Smooth muscle cell (in vitro differentiated cells): Measurements from ENCODE around the gene SMIM11. TPM values are rescaled to one million over a fixed set of nuclear protein-coding genes. Genes with fewer than 3 reads are reported as not detected.

Experiments
- DNase-seq: peaks from one replicate; lab custom pipeline; 2025; ENCODE audit not compliant: unreplicated experiment; lab: John Stamatoyannopoulos, UW
- H2AFZ ChIP-seq: fragments of 200-600 bp; sonication (generic); 2 replicates; pipeline ENCODE4 v1.6.0; 2016; ENCODE audit warnings: antibody characterized with exemption, low read depth, mild to moderate bottlenecking
- H3F3A ChIP-seq: fragments of 200-600 bp; sonication (generic); 2 replicates; pipeline ENCODE4 v1.6.0; 2017; ENCODE audit warnings: antibody characterized with exemption, low read depth
- H3K27ac ChIP-seq: fragments of 200-600 bp; sonication (generic); 2 replicates; pipeline ENCODE4 v1.5.1; 2016; ENCODE audit warnings: low read depth, mild to moderate bottlenecking
- H3K27me3 ChIP-seq: fragments of 200-600 bp; sonication (generic); 2 replicates; pipeline ENCODE4 v1.6.1; 2016; ENCODE audit warnings: low read depth, mild to moderate bottlenecking
- H3K36me3 ChIP-seq: fragments of 200-600 bp; sonication (generic); 2 replicates; pipeline ENCODE4 v1.5.1; 2016; ENCODE audit warnings: low read depth
- H3K4me1 ChIP-seq: fragments of 200-600 bp; sonication (generic); 2 replicates; pipeline ENCODE4 v1.5.1; 2016; ENCODE audit warnings: low read depth
- H3K4me2 ChIP-seq: fragments of 200-600 bp; sonication (generic); 2 replicates; pipeline ENCODE4 v1.6.0; 2016; ENCODE audit warnings: mild to moderate bottlenecking
- H3K4me3 ChIP-seq: fragments of 200-600 bp; sonication (generic); 2 replicates; pipeline ENCODE4 v1.5.1; 2016; ENCODE audit warnings: mild to moderate bottlenecking
- H3K79me2 ChIP-seq: fragments of 200-600 bp; sonication (generic); 2 replicates; pipeline ENCODE4 v1.6.0; 2016; ENCODE audit warnings: low read depth, mild to moderate bottlenecking
- H3K9ac ChIP-seq: fragments of 200-600 bp; sonication (generic); 2 replicates; pipeline ENCODE4 v1.6.0; 2016; ENCODE audit warnings: low read depth
- H3K9me3 ChIP-seq: fragments of 200-600 bp; sonication (generic); replicated peaks from 2 replicates; pipeline ENCODE4 v1.5.1; 2016; ENCODE audit warnings: low read depth
- H4K20me1 ChIP-seq: fragments of 200-600 bp; sonication (generic); 2 replicates; pipeline ENCODE4 v1.6.0; 2016; ENCODE audit warnings: low read depth
- CTCF ChIP-seq: fragments of 200-600 bp; sonication (generic); IDR thresholded peaks from 2 replicates; pipeline ENCODE4 v1.5.1; 2017; ENCODE audit warnings: borderline replicate concordance, mild to moderate bottlenecking, antibody characterized with exemption; ENCODE audit not compliant: insufficient read depth, poor library complexity, severe bottlenecking
- WGBS: methylation state at CpG from one replicate; pipeline ENCODE4 v1.1.7; 2016; ENCODE audit warnings: low lambda C conversion rate; 5-methylcytosine and 5-hydroxymethylcytosine counted together
- polyA plus RNA-seq: library from polyadenylated mRNA; unstranded; fragments of >200 nt; fragmentation: Nextera tagmentation; extraction: Ambion mirVana; gene quantifications from 2 replicates; pipeline ENCODE4 v1.2.1, GENCODE V29; 2016
- total RNA-seq: library from RNA; depleted of rRNA; stranded (reverse); fragments of >200 nt; gene quantifications from 2 replicates; pipeline ENCODE4 v1.2.3, GENCODE V29; 2014

SMIM11 gene
- total and polyA plus RNA-seq, 2 experiments from 2014 or later: 0.57 to 3.8 TPM

- no peak overlapping the region for H3K9ac ChIP-seq
- DNase-seq: no peak
- 75% methylated on average over 15 of the region's 15 CpGs for WGBS
- no peaks in the 10 kb centered on the region for H4K20me1 ChIP-seq
- no peak for TF ChIP-seq CTCF
- H3F3A ChIP-seq: no peaks in the 10 kb centered on the region
- H3K27me3 ChIP-seq: no peaks in the 10 kb centered on the region
- H3K36me3 ChIP-seq: no peaks in the 10 kb centered on the region
- peak overlapping the region; percentile 58 for H3K4me2 ChIP-seq
- no peaks in the 10 kb centered on the region for H3K4me1 ChIP-seq
- H2AFZ ChIP-seq: no peak overlapping the region
- H3K79me2 ChIP-seq: no peaks in the 10 kb centered on the region
- H3K9me3 ChIP-seq: no peaks in the 10 kb centered on the region
- no peak overlapping the region for H3K27ac ChIP-seq
- no peak overlapping the region for H3K4me3 ChIP-seq
Observed at GRCh38 chr21:34345091-34345871, 30.0 kb upstream of the SMIM11 start.

- Histone ChIP-seq H3K36me3 (no peaks in the 10 kb centered on the region), H3K4me3 (no peak overlapping the region), H3K27ac (peak overlapping the region; percentile 19), H3K4me1 (no peaks in the 10 kb centered on the region), H3K79me2 (no peaks in the 10 kb centered on the region), H3K27me3 (no peaks in the 10 kb centered on the region), H3K4me2 (peak overlapping the region; percentile 58), H3F3A (no peaks in the 10 kb centered on the region), H3K9ac (no peak overlapping the region), H3K9me3 (no peaks in the 10 kb centered on the region), H4K20me1 (no peaks in the 10 kb centered on the region), H2AFZ (no peak overlapping the region)
- no peak for DNase-seq
- 64% methylated on average over 10 of the region's 10 CpGs for WGBS
- no peak for TF ChIP-seq CTCF
Observed at GRCh38 chr21:34345892-34346291, 29.4 kb upstream of the SMIM11 start.

GRCh38 chr21:34348890-34349519 is 26.3 kb upstream of the SMIM11 start:
- H3K4me3 ChIP-seq: no peak overlapping the region
- no peaks in the 10 kb centered on the region for H3F3A ChIP-seq
- no peak for TF ChIP-seq CTCF
- no peak overlapping the region for H3K4me2 ChIP-seq
- H4K20me1 ChIP-seq: no peaks in the 10 kb centered on the region
- WGBS: 82% methylated on average over 5 of the region's 5 CpGs
- H3K9ac ChIP-seq: no peak overlapping the region
- DNase-seq: no peak
- H3K36me3 ChIP-seq: no peaks in the 10 kb centered on the region
- H3K4me1 ChIP-seq: no peaks in the 10 kb centered on the region
- H3K27ac ChIP-seq: no peak overlapping the region
- H2AFZ ChIP-seq: no peak overlapping the region
- no peaks in the 10 kb centered on the region for H3K9me3 ChIP-seq
- H3K79me2 ChIP-seq: no peaks in the 10 kb centered on the region
- no peaks in the 10 kb centered on the region for H3K27me3 ChIP-seq
